Neural cell (in vitro differentiated cells): ENCODE data around the gene CCDC201. TPM values are rescaled to one million over a fixed set of nuclear protein-coding genes. Genes with fewer than 3 reads are reported as not detected.

Experiments used
- H2AFZ ChIP-seq: fragments of 200-600, 300-800 bp; sonication (generic), shearing (Covaris generic); 2 replicates; pipeline ENCODE4 v1.6.0; 2014; ENCODE audit warnings: low read depth, mild to moderate bottlenecking, antibody characterized with exemption, low read length, moderate library complexity
- H3F3A ChIP-seq: fragments of 200-600 bp; shearing (Covaris generic); 2 replicates; pipeline ENCODE4 v1.6.1; 2016; ENCODE audit warnings: mild to moderate bottlenecking, moderate library complexity, mixed read lengths, antibody characterized with exemption, low read length; ENCODE audit not compliant: insufficient read depth, poor library complexity, severe bottlenecking
- H3K27ac ChIP-seq: fragments of 200-600, 300-800 bp; sonication (generic), shearing (Covaris generic); 2 replicates; pipeline ENCODE4 v1.5.1; 2014; ENCODE audit warnings: mild to moderate bottlenecking, low read length, moderate library complexity
- H3K27me3 ChIP-seq: fragments of 300-800, 200-600 bp; sonication (generic), shearing (Covaris generic); 2 replicates; pipeline ENCODE4 v1.6.0; 2014; ENCODE audit warnings: mild to moderate bottlenecking, low read depth, low read length, moderate library complexity; ENCODE audit not compliant: insufficient read depth
- H3K36me3 ChIP-seq: fragments of 300-800, 200-600 bp; sonication (generic), shearing (Covaris generic); 2 replicates; pipeline ENCODE4 v1.5.1; 2014; ENCODE audit warnings: mild to moderate bottlenecking, antibody characterized with exemption, low read length, moderate library complexity; ENCODE audit not compliant: insufficient read depth
- H3K4me2 ChIP-seq: fragments of 300-800, 200-600 bp; sonication (generic), shearing (Covaris generic); 2 replicates; pipeline ENCODE4 v1.6.0; 2014; ENCODE audit warnings: mild to moderate bottlenecking, low read length
- H3K4me3 ChIP-seq: fragments of 300-800, 200-600 bp; sonication (generic), shearing (Covaris generic); 2 replicates; pipeline ENCODE4 v1.5.1; 2014; ENCODE audit warnings: mild to moderate bottlenecking, low read length, moderate library complexity
- H3K79me2 ChIP-seq: fragments of 200-600 bp; shearing (Covaris generic); replicated peaks from 2 replicates; pipeline ENCODE4 v1.6.0; 2014; ENCODE audit warnings: mild to moderate bottlenecking, low read length, moderate library complexity; ENCODE audit not compliant: insufficient read depth
- H3K9ac ChIP-seq: fragments of 300-800, 200-600 bp; sonication (generic), shearing (Covaris generic); 2 replicates; pipeline ENCODE4 v1.6.1; 2016; ENCODE audit warnings: mild to moderate bottlenecking, low read length, mixed read lengths
- H3K9me2 ChIP-seq: fragments of 200-600 bp; shearing (Covaris generic); 2 replicates; pipeline ENCODE4 v1.6.1; 2016; ENCODE audit warnings: mild to moderate bottlenecking, low read length, mixed read lengths; ENCODE audit not compliant: insufficient read depth
- H3K9me3 ChIP-seq: fragments of 200-600, 300-800 bp; sonication (generic), shearing (Covaris generic); 2 replicates; pipeline ENCODE4 v1.6.1; 2016; ENCODE audit warnings: mild to moderate bottlenecking, mixed run types, low read length, moderate library complexity, mixed read lengths
- H4K20me1 ChIP-seq: fragments of 200-600 bp; shearing (Covaris generic); 2 replicates; pipeline ENCODE4 v1.6.1; 2016; ENCODE audit warnings: mild to moderate bottlenecking, mixed run types; ENCODE audit not compliant: insufficient read depth
- EP300 ChIP-seq: fragments of 450-650 bp; conservative IDR thresholded peaks from 2 replicates; pipeline ENCODE4 v1.6.1; 2014; ENCODE audit warnings: antibody characterized with exemption, mild to moderate bottlenecking, moderate library complexity; ENCODE audit not compliant: poor library complexity, severe bottlenecking
- EZH2 ChIP-seq: fragments of 200-600, 300-800 bp; shearing (Covaris generic), sonication (generic); IDR thresholded peaks from 2 replicates; pipeline ENCODE4 v1.6.1; 2014; ENCODE audit warnings: antibody characterized with exemption, low read length, borderline replicate concordance, mild to moderate bottlenecking; ENCODE audit not compliant: insufficient read depth, poor library complexity, severe bottlenecking
- MXI1 ChIP-seq: fragments of 450-650 bp; conservative IDR thresholded peaks from 2 replicates; pipeline ENCODE4 v1.6.1; 2014; ENCODE audit warnings: antibody characterized with exemption, mild to moderate bottlenecking; ENCODE audit not compliant: poor library complexity, severe bottlenecking
- POLR2AphosphoS5 ChIP-seq: IDR thresholded peaks from 2 replicates; pipeline ENCODE4 v1.6.1; 2012
- RAD21 ChIP-seq: fragments of 450-650 bp; conservative IDR thresholded peaks from 2 replicates; pipeline ENCODE4 v1.6.1; 2014; ENCODE audit warnings: antibody characterized with exemption, mild to moderate bottlenecking, moderate library complexity
- REST ChIP-seq: IDR thresholded peaks from 2 replicates; pipeline ENCODE4 v1.6.1; 2012; ENCODE audit warnings: borderline replicate concordance
- SMC3 ChIP-seq: fragments of 450-650 bp; conservative IDR thresholded peaks from 2 replicates; pipeline ENCODE4 v1.6.1; 2014; ENCODE audit warnings: antibody characterized with exemption, mild to moderate bottlenecking, moderate library complexity; ENCODE audit not compliant: poor library complexity
- TAF1 ChIP-seq: IDR thresholded peaks from 2 replicates; pipeline ENCODE4 v1.6.1; 2012; ENCODE audit warnings: low read depth
- polyA plus RNA-seq: library from polyadenylated mRNA; depleted of rRNA; stranded (reverse); fragments of >200 nt; gene quantifications from 2 replicates; pipeline ENCODE4 v1.2.3, GENCODE V29; 2014
- TF ChIP-seq, protein P1 (sequence below): fragments of 450-650 bp; IDR thresholded peaks from 2 replicates; pipeline ENCODE4 v1.5.1; 2014; ENCODE audit warnings: antibody characterized with exemption, mild to moderate bottlenecking, moderate library complexity; ENCODE audit not compliant: poor library complexity, severe bottlenecking

Gene CCDC201
- polyA plus RNA-seq, 1 donor from 2014 or later: not detected

DNA sequence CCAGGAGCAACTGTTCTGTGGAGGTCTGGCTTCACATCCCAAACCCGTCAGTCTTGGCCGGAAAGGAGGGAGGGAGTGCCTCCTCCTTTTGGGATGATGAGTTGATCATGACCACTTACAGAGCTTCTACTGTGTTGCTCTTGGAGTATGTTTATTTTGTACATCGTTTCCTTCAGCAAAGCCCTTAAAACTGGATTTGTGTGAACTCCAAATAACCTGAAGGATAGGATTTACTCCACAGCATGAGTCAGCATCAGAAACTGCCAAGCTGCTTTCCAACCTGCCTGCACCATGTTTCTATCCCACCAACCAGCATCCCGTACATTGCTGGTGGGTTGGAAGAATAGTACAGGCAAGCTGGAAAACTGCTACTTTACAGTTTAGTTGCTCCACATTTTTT, 3.5 kb downstream of the CCDC201 start:
- Histone ChIP-seq H3K9ac (no peak overlapping the region), H3F3A (no peaks in the 10 kb centered on the region), H3K27ac (no peak overlapping the region), H3K79me2 (no peaks in the 10 kb centered on the region), H3K27me3 (no peaks in the 10 kb centered on the region), H3K36me3 (no peaks in the 10 kb centered on the region), H3K4me2 (no peak overlapping the region), H3K9me3 (no peaks in the 10 kb centered on the region), H3K4me3 (no peak overlapping the region), H3K9me2 (no peaks in the 10 kb centered on the region), H4K20me1 (no peaks in the 10 kb centered on the region), H2AFZ (no peak overlapping the region)
- no peak for TF ChIP-seq REST
- TF ChIP-seq EZH2: no peak
- no peak for TF ChIP-seq EP300
- TF ChIP-seq MXI1: no peak
- TF ChIP-seq SMC3: no peak
- TF ChIP-seq, protein P1, sequence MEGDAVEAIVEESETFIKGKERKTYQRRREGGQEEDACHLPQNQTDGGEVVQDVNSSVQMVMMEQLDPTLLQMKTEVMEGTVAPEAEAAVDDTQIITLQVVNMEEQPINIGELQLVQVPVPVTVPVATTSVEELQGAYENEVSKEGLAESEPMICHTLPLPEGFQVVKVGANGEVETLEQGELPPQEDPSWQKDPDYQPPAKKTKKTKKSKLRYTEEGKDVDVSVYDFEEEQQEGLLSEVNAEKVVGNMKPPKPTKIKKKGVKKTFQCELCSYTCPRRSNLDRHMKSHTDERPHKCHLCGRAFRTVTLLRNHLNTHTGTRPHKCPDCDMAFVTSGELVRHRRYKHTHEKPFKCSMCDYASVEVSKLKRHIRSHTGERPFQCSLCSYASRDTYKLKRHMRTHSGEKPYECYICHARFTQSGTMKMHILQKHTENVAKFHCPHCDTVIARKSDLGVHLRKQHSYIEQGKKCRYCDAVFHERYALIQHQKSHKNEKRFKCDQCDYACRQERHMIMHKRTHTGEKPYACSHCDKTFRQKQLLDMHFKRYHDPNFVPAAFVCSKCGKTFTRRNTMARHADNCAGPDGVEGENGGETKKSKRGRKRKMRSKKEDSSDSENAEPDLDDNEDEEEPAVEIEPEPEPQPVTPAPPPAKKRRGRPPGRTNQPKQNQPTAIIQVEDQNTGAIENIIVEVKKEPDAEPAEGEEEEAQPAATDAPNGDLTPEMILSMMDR: no peak
- TF ChIP-seq RAD21: no peak
- TF ChIP-seq POLR2AphosphoS5: no peak
- TF ChIP-seq TAF1: no peak

- TF ChIP-seq SMC3 (no peak), REST (no peak), EZH2 (no peak), RAD21 (no peak), TAF1 (no peak), EP300 (no peak), MXI1 (no peak), POLR2AphosphoS5 (no peak)
- TF ChIP-seq, protein P1: no peak
- no peaks in the 10 kb centered on the region for H3K27me3 ChIP-seq
- H3K4me2 ChIP-seq: no peak overlapping the region
- H3K79me2 ChIP-seq: no peaks in the 10 kb centered on the region
- no peak overlapping the region for H3K27ac ChIP-seq
- H2AFZ ChIP-seq: no peak overlapping the region
- H3K9ac ChIP-seq: no peak overlapping the region
- no peaks in the 10 kb centered on the region for H3F3A ChIP-seq
- H3K36me3 ChIP-seq: no peaks in the 10 kb centered on the region
- H3K9me2 ChIP-seq: no peaks in the 10 kb centered on the region
- no peaks in the 10 kb centered on the region for H3K9me3 ChIP-seq
- no peaks in the 10 kb centered on the region for H4K20me1 ChIP-seq
- H3K4me3 ChIP-seq: no peak overlapping the region
These were observed 5.4 kb downstream of the CCDC201 start for GRCh38 chr7:45867471-45867870.
